ENCODE results near the gene CCBE1.

GRCh38 chr18:59735269-59735860 is 38.1 kb upstream of the CCBE1 start:
- TF ChIP-seq POLR2AphosphoS5 (IDR thresholded peaks at IDR 0.05; ENCODE audit: low read depth, low read length) = no peak
- TF ChIP-seq POLR2A (IDR thresholded peaks at IDR 0.05; ENCODE audit: low read depth, low read length) = no peak

All from GM12892 (cell line).